RWPE1 (cell line): ENCODE data around the gene ZNF648.
"Not testable (repeated sequence)": the region's sequence is repeated elsewhere in the genome, so short reads cannot be mapped to it uniquely, and the experiment has no call there.

Experiments used
- CTCF ChIA-PET: fragments of 350-600 bp; sonication (Branson Sonifier 250); formaldehyde crosslinking; extraction: SDS; loops from one replicate; lab custom pipeline; 2021; lab: Yijun Ruan, JAX
- POLR2A ChIA-PET: fragments of 400-600 bp; formaldehyde crosslinking; extraction: SDS; loops from one replicate; lab custom pipeline; 2020; ENCODE audit warnings: antibody characterized with exemption; ENCODE audit not compliant: low non-redundant PET; lab: Yijun Ruan, JAX
- DNase-seq: peaks from one replicate; pipeline ENCODE4 v3.0.0; 2012; ENCODE audit warnings: low spot score
- H3K27ac ChIP-seq: fragments of 450-650 bp; 2 replicates; pipeline ENCODE4 v1.5.1; 2017
- TF ChIP-seq, protein P1 (sequence below): fragments of 450-650 bp; conservative IDR thresholded peaks from 2 replicates; pipeline ENCODE4 v1.5.1; 2017; ENCODE audit warnings: low read depth, mild to moderate bottlenecking

Gene ZNF648

DNA sequence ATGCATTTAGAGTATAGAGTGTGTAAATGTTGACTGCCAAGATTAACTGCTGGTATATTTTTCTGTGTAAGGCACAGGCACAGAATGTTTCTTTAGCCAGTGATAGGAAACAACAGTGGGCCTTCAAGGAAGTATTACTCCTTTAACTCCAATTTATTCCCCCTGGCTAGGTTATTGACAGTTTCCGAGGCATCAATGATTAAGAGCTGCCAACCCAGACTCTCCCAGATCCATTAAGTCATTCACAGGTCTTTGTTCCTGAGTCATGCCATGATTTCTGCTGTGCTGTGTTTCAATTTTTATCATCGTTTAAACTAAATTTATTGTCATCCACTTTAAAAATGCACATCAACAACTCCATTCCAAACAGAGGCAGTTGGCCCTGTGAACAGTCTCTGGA, 9.2 kb downstream of the ZNF648 start:
- ChIA-PET CTCF (interaction anchor here (0.6 to 0.7 kb wide), 3 partner anchors 24 to 306 kb away, joined by 3 to 8 read pairs (median 4); no protein-coding TSS in a partner anchor), POLR2A (no interaction called here)
- H3K27ac ChIP-seq: no peak overlapping the region
- TF ChIP-seq, protein P1, sequence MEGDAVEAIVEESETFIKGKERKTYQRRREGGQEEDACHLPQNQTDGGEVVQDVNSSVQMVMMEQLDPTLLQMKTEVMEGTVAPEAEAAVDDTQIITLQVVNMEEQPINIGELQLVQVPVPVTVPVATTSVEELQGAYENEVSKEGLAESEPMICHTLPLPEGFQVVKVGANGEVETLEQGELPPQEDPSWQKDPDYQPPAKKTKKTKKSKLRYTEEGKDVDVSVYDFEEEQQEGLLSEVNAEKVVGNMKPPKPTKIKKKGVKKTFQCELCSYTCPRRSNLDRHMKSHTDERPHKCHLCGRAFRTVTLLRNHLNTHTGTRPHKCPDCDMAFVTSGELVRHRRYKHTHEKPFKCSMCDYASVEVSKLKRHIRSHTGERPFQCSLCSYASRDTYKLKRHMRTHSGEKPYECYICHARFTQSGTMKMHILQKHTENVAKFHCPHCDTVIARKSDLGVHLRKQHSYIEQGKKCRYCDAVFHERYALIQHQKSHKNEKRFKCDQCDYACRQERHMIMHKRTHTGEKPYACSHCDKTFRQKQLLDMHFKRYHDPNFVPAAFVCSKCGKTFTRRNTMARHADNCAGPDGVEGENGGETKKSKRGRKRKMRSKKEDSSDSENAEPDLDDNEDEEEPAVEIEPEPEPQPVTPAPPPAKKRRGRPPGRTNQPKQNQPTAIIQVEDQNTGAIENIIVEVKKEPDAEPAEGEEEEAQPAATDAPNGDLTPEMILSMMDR: no peak
- no peak for DNase-seq

DNA sequence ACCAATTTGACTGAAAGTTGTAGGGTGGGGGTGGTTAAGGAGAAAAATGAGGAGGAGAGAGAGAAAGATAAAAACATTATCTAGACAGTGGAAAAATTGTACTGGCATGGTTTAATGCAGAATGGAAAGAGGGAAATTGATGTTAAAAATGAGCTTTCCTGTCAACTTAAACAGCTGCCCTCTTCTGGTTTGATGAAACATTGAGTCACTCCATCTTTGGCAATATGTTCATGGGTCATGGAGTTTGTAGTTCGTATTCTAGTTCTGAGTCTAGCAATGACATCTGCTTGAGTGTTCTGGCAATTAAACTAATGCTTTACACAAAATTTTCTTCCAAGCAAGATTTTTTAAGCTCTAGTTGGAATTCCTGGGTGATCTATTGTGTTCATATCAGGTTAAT, 9.6 kb downstream of the ZNF648 start:
- no peak for DNase-seq
- CTCF ChIA-PET: interaction anchor here (0.6 kb wide), 1 partner anchor 306 kb away, joined by 8 read pairs; no protein-coding TSS in a partner anchor
- no peak overlapping the region for H3K27ac ChIP-seq
- POLR2A ChIA-PET: no interaction called here
- TF ChIP-seq, protein P1: no peak

DNA sequence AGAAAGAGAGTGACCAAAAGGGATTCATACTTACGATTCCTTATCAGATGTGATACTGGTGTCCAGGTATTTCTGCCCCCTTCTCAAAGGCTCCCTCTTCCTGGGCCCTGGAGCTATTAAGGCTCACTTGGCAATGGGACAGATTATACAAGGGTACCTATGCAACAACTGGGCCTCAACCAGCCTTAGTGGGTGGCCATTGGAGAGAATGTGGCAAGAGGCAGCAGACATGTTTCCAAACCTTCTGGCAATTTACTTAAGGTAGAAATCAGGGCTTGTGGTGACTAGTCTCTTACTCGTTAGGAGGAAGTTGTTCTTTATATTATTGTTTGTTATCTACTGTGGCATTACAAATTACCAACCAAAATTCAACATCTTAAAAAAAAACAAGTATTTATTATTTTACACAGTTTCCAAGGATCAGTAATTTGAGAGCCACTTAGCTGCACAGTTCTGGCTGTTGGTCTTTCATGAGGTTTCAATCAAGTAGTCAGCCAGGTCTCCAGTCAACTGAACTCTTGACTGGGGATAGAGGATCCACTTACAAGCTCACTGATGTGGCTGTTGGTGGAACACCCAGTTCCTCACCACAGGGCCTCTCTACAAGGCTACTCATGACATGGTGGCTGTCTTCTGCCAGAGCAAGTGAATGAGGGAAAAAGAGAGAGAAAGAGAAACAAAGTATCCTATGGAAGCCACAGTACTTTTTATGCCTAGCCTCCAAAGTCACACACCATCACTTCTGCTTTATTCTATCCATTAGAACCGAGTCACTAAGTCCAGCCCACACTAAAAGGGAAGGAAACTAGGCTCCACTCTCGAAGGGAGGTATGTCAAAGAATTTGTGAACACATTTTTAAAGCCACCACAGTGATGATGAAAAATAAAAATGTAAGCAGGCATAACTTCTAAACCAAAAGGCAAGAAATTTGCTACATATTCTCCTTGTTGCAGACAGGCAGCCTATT, 10.7 kb downstream of the ZNF648 start:
- H3K27ac ChIP-seq: no peak overlapping the region
- ChIA-PET CTCF (interaction anchor here (0.7 kb wide), 1 partner anchor 30 kb away, joined by 3 read pairs; no protein-coding TSS in a partner anchor), POLR2A (no interaction called here)
- no peak for DNase-seq
- TF ChIP-seq, protein P1: no peak

DNA sequence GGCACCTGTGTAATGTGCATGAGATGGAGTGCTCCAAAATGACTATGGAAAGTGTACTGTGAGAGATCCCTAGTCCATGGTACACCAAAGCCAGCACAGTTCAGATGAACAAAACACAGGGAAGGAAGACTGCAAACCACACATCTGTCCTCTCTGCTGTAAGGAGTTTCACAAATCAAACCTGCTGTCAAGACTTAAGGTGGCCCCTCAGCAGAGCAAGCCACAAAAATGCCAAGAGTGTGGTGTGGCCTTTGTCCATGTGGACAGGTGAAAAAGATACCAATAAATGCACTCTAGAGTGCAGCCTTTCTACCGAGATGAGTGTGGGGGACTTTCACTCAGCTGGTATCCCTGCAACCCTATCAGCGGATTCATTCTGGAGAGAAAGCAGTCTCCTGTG, 12.9 kb downstream of the ZNF648 start:
- ChIA-PET POLR2A (no interaction called here), CTCF (no interaction called here)
- TF ChIP-seq, protein P1: no peak
- no peak for DNase-seq
- no peak overlapping the region for H3K27ac ChIP-seq

DNA sequence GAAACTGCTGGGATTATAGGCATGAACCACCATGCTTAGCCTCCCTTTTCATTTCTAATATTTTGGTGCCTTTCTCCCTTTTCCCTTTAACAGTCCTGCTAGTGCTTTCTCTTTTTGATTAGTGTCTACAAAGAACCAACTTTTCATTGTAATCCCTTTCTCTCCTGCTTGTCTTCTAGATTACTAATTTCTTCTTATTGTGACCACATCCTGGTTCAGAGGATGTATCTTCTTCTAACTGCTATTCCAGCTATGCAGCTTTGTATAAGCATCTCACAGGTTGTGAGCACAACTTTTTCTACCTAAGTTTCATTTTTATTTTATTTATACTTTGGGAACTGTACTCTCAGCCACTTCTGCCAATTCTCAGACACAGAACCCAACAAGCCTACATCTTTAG, 14.7 kb downstream of the ZNF648 start:
- TF ChIP-seq, protein P1: no peak
- ChIA-PET CTCF (no interaction called here), POLR2A (no interaction called here)
- DNase-seq: no peak
- H3K27ac ChIP-seq: no peak overlapping the region

DNA sequence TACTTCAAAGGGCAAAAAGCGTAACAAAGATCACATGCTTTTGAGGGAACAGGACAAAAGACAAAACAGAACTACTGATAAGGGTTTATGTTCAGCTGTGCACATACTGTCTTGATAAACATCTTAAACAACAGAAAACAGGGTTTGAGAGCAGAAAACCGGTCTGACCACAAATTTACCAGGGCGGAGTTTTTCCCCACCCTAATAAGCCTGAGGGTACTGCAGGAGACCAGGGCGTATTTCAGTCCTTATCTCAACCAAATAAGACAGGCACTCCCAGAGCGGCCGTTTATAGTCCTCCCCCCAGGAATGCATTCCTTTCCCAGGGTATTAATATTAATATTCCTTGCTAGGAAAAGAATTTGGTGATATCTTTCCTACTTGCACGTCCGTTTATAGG, 16.0 kb downstream of the ZNF648 start:
- CTCF ChIA-PET, POLR2A ChIA-PET, DNase-seq, H3K27ac ChIP-seq: not testable (repeated sequence)

DNA sequence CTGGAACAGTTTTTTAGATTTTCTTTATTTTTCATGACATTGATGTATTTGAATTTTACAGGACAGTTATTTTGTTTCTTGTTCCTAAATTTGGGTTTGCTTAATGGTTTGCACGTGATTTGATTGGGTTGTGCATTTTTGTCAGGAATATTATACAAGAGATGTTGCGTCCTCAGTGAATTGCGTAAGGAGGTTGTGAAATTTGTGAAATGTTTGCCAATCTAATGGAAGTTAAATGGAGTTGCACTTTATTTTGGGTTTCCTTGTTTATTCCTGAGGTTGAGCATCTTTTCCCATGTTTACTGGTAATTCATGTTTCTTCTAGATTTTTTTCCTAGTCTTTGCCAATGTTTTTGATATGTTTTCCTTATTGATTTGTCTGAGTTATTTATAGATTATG, 19.9 kb downstream of the ZNF648 start:
- ChIA-PET CTCF (interaction anchor here (0.6 to 0.7 kb wide), 2 partner anchors 741 to 1388 kb away, joined by 3 read pairs; no protein-coding TSS in a partner anchor), POLR2A (no interaction called here)
- no peak for DNase-seq
- no peak overlapping the region for H3K27ac ChIP-seq
- TF ChIP-seq, protein P1: no peak
